Activated naive CD8-positive, alpha-beta T cell treated with anti-CD3 and anti-CD28 coated beads, Interleukin-2, amount 50 U/mL, for 24 hours (primary cell): ENCODE measurements around the gene STARD10.
"Not testable (repeated sequence)": the region's sequence is repeated elsewhere in the genome, so short reads cannot be mapped to it uniquely, and the experiment has no call there.

ENCODE experiments used
- ATAC-seq: fragments of 150-1000 bp; cut with Tn5 transposase; one replicate; pipeline ENCODE4 v1.10.0; 2021
- DNase-seq: peaks from one replicate; pipeline ENCODE4 v3.0.0; 2021
- H3K27ac Mint-ChIP-seq: one replicate; pipeline ENCODE4 v1.8.0; 2021; ENCODE audit warnings: mild to moderate bottlenecking, mixed read lengths
- H3K27me3 Mint-ChIP-seq: one replicate; pipeline ENCODE4 v1.8.0; 2021; ENCODE audit warnings: mixed read lengths
- H3K36me3 Mint-ChIP-seq: one replicate; pipeline ENCODE4 v1.8.0; 2021; ENCODE audit warnings: low read depth, mixed read lengths
- H3K4me1 Mint-ChIP-seq: one replicate; pipeline ENCODE4 v1.8.0; 2021; ENCODE audit warnings: mixed read lengths
- H3K4me3 Mint-ChIP-seq: one replicate; pipeline ENCODE4 v1.8.0; 2021; ENCODE audit warnings: mild to moderate bottlenecking, moderate library complexity, mixed read lengths
- H3K9me3 Mint-ChIP-seq: one replicate; pipeline ENCODE4 v1.8.0; 2021; ENCODE audit warnings: mixed read lengths

STARD10 gene

DNA sequence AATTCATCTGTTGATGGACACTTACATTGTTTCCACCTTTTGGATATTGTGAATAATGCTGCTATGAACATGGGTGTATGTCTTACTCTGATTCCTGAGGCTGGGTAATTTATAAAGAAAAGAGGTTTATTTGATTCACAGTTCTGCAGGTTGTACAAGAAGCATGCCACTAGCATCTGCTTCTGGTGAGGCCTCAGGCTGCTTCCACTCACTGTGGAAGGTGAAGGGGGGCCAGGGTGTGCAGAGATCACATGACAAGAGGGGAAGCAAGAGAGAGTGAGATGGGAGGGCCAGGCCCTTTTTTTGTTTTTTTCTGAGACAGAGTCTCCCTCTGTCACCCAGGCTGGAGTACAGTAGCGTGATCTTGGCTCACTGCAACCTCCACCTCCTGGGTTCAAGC, 12.5 kb upstream of the STARD10 start:
- ATAC-seq, H3K27me3 Mint-ChIP-seq, H3K4me3 Mint-ChIP-seq, H3K9me3 Mint-ChIP-seq, DNase-seq: not testable (repeated sequence)
- peak overlapping the region; percentile 18 for H3K27ac Mint-ChIP-seq
- peaks cover 27% of the 10 kb centered on the region for H3K36me3 Mint-ChIP-seq
- peaks cover 13% of the 10 kb centered on the region for H3K4me1 Mint-ChIP-seq

DNA sequence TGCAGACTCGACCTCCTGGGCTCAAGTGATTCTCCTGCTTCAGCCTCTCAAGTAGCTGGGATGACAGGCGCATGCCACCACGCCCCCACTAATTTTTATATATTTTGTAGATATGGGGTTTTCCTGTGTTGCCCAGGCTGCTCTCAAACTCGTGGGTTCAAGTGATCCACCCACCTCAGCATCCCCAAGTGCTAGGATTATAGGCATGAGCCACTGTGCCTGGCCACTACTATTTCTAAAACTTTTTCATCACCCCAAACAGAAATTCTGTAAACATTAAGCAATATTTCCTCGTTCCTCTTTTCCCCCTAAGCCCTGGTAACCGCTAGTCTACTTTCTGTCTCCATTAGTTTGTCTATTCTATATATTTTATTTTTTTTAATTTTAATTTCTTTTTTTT, 11.4 kb upstream of the STARD10 start:
- peaks cover 19% of the 10 kb centered on the region for H3K36me3 Mint-ChIP-seq
- H3K27me3 Mint-ChIP-seq, result no peaks in the 10 kb centered on the region
- ATAC-seq (no peak), DNase-seq (no peak)
- no peak overlapping the region for H3K4me3 Mint-ChIP-seq
- H3K4me1 Mint-ChIP-seq, result peaks cover 7% of the 10 kb centered on the region
- no peak overlapping the region for H3K27ac Mint-ChIP-seq
- no peaks in the 10 kb centered on the region for H3K9me3 Mint-ChIP-seq

DNA sequence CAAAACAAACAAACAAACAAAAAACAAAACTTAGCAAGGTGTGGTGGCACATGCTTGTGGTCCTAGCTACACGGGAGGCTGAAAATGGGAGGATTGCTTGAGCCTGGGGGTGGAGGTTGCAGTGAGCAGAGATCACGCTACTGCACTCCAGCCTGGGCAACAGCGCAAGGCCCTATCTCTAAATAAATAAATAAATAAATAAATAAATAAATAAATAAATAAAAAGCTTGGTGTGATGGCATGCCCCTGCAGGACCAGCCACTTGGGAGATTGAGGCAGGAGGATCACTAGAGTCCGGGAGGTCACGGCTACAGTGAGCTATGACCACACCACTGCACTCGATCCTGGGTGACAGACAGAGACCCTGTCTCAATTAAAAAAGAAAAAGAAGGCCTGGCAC, 9.0 kb upstream of the STARD10 start:
- Mint-ChIP-seq H3K27me3 (no peaks in the 10 kb centered on the region), H3K9me3 (no peaks in the 10 kb centered on the region), H3K4me3 (no peak overlapping the region), H3K36me3 (peaks cover 7% of the 10 kb centered on the region), H3K27ac (no peak overlapping the region), H3K4me1 (peaks cover 4% of the 10 kb centered on the region)
- no peak for DNase-seq
- ATAC-seq, result no peak

DNA sequence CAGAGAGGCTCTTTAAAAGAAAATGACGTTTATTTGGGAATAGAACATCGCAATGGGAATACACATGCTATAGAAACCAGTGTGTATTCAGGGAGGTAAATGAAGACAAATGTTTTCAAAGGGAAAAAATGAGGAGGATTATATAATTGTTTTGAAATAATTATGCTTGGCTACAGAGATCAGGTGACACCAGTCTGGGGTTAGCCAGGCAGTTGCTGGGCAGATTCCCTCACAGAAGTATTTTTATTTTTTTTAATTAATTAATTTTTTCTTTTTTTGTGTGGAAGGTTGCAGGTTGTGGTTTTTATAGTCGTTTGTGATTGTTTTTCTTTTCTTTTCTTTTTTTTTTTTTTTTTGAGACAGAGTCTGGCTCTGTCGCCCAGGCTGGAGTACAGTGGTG, 5.6 kb upstream of the STARD10 start:
- DNase-seq (no peak), ATAC-seq (no peak)
- Mint-ChIP-seq H3K36me3 (peaks cover 2% of the 10 kb centered on the region), H3K9me3 (no peaks in the 10 kb centered on the region), H3K27ac (no peak overlapping the region), H3K4me1 (peaks cover 4% of the 10 kb centered on the region), H3K27me3 (no peaks in the 10 kb centered on the region), H3K4me3 (no peak overlapping the region)

DNA sequence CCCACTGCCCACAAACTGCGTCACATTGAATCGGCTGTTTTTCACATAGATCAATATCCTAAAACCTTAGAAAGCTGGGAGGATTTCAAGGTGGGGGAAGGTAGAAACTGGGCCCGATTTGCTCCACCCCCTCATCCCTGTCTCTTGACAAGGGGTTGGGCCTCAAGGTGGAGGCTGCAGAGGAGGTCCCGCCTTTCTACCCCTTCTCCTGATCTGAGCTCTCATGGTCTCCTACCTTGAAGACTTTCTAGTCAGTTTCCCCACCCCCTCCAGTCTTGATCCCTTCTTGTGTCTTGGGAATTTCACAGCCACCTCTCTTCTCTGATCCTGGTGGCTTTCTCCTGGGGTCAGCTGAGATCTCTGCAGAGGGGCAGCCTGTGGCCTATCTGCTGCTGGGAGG, 4.5 kb upstream of the STARD10 start:
- H3K9me3 Mint-ChIP-seq, result no peaks in the 10 kb centered on the region
- no peak overlapping the region for H3K4me3 Mint-ChIP-seq
- no peak for ATAC-seq
- no peak overlapping the region for H3K27ac Mint-ChIP-seq
- no peaks in the 10 kb centered on the region for H3K27me3 Mint-ChIP-seq
- H3K4me1 Mint-ChIP-seq, result peaks cover 14% of the 10 kb centered on the region
- DNase-seq, result no peak
- peaks cover 2% of the 10 kb centered on the region for H3K36me3 Mint-ChIP-seq

DNA sequence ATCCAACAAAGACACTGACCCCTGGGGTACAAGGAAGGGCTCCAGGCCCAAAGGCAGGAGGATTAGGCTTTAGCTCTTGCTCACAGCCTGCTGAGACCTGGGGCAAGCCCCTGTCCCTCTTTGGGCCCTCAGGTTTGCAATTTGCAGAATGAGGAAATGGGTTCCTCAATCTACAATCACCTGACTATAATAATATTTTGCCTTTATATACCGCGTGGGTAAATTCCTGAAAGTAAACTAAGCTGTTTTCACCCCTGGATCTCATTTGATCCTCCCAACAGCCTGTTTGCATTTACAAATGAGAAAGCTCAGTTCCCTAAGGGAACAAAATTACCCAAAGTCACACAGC, 797 bp downstream of the STARD10 start:
- DNase-seq (no peak), ATAC-seq (no peak)
- Mint-ChIP-seq H3K9me3 (no peaks in the 10 kb centered on the region), H3K27ac (peak overlapping the region; percentile 100), H3K27me3 (no peaks in the 10 kb centered on the region), H3K4me1 (peaks cover 28% of the 10 kb centered on the region), H3K36me3 (no peaks in the 10 kb centered on the region), H3K4me3 (peak overlapping the region; percentile 98)

DNA sequence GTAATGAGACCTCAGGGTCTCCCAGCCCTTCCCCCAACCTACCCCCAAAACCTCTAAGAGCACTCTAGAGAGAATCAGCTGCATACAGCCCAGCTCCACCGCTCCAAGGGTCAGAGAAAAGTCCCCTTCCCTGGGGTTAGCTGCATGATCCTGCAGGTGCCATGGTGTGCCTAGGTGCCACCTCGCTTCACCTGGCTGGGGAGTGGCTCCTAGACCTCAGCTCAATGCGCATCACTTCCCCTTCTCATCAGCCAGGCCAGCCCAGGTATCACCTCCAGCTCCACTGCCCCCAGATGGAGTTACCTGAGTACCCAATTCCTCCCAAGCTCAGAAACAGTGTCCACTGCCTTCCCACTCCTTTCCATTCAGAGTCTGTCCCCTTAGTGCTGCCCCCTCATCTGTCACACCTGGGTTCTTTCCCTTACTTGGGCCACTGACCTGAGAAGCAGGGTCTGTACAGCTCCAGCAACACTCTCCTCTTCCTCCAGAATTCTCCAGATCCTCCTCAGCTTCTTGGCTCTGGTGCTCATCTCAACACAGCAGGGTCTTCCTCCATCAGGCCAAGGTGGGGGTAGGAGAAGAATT, 1.3 kb downstream of the STARD10 start:
- H3K4me1 Mint-ChIP-seq, result peaks cover 34% of the 10 kb centered on the region
- no peaks in the 10 kb centered on the region for H3K27me3 Mint-ChIP-seq
- DNase-seq (no peak), ATAC-seq (no peak)
- H3K9me3 Mint-ChIP-seq, result no peaks in the 10 kb centered on the region
- H3K36me3 Mint-ChIP-seq, result no peaks in the 10 kb centered on the region
- H3K4me3 Mint-ChIP-seq, result no peak overlapping the region
- H3K27ac Mint-ChIP-seq, result peak overlapping the region; percentile 100

DNA sequence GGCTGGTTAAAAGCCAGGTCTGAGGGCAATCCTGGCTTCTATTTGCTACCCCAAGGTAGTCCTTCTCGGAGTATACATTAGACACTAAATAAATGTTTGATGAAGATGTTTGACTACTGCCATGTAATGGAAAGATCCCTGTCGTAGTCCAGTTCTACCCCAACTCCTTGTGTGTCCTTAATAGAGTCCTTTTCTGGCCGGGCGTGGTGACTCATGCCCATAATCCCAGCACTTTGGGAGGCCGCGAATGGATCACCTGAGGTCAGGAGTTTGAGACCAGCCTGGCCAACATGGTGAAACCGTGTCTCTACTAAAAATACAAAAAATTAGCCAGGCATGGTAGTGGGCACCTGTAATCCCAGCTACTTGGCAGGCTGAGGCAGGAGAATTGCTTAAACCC, 2.6 kb downstream of the STARD10 start:
- H3K27me3 Mint-ChIP-seq, H3K9me3 Mint-ChIP-seq, ATAC-seq, H3K4me3 Mint-ChIP-seq, H3K36me3 Mint-ChIP-seq, DNase-seq, H3K27ac Mint-ChIP-seq: not testable (repeated sequence)
- H3K4me1 Mint-ChIP-seq, result peaks cover 42% of the 10 kb centered on the region

DNA sequence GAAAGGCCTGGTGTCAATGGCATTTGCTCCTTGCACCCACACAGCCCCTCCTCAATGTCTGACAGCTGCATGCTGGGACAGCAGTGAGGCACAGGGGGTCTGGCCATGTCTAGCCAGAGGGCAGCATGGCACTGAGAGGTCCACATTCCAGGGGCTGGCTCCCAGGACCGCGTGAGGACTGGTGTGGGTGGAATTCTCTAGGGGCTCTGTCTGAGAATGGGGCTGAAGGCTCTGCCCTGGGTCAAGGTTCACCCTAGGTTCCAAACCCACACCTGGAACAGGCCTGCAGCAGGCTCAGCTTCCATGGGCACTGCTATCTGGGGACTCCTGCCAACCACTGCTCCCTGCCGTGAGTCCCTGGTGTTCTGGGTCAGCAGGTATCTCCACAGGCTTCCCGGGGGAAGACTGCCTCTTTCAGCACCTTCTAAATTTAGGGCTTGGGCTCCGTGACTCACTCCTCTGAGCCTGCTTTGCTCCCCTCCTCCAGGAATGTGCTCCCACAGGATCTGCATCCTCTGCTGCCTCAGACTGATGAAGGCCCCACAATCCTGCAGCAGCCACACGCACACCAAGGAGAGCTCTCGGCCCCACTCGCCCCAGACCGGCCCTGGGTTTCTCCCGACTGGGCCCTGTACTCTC, 4.2 kb downstream of the STARD10 start:
- ATAC-seq, result no peak
- Mint-ChIP-seq H3K4me3 (no peak overlapping the region), H3K9me3 (no peaks in the 10 kb centered on the region), H3K27ac (no peak overlapping the region), H3K4me1 (peaks cover 39% of the 10 kb centered on the region), H3K36me3 (no peaks in the 10 kb centered on the region), H3K27me3 (peaks cover 1% of the 10 kb centered on the region)
- DNase-seq, result no peak

DNA sequence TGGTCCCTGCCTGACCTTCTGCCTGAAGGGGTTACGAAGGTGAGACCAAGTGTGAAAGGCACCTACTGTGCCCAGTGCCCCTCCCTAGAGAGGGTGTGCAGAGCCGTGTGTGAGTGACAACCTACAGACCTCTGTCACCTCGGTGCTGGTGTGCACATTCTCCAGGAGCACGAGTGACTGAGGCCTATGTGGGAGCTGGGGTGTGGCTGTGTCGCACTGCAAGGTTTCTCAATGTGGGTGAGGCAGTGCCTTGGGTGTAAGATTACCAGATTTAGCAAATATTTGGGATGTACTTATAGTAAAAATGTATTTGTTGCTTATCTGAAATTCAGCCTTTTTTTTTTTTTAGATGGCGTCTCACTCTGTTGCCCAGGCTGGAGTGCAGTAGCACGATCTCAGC, 5.6 kb downstream of the STARD10 start:
- ATAC-seq (no peak), DNase-seq (no peak)
- Mint-ChIP-seq H3K27ac (no peak overlapping the region), H3K4me1 (peaks cover 27% of the 10 kb centered on the region), H3K36me3 (no peaks in the 10 kb centered on the region), H3K4me3 (no peak overlapping the region), H3K9me3 (no peaks in the 10 kb centered on the region), H3K27me3 (peaks cover 1% of the 10 kb centered on the region)

DNA sequence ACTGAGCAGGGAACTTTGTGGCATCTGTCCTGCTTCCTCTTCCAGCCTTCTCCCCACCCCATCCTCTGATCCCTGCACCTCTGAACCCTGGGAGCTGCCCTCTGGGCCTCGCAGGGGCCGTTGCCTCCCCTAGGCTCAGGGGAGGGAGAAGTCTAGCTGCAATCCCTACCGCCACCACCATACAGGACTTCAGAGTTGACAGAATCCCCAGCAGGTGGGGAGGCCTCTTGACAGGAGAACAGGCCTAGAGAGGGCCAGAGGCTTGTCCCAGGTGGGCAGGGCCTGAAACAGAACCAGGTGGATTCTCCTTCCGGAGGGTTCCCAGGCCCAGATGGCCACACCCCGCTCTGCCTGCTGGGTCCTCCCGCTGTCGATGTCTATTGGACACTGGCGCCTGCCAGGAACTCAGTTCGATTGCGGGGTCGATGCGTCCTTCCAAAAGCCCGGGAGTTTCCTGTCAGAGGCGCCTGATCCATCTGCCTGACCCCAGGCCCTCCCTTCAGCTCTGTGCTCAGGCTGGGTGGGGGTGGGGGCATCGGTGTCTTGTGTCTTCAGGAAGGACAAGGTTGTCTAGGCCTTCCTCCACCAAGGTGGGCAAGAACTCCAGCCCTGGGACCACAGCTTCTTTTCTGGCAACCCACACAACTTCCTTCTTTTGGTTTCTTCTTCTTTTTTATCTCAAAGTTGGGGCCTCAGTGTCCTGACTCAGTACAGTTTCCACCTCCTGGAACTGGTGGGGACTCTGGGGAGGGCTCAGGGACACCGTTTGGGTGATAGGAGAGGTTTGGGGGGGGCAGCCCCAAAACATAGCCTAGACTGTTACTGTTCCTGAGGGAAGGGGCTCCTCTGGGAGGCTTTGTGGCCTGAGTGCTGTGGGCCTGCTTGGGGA, 6.4 kb downstream of the STARD10 start:
- Mint-ChIP-seq H3K9me3 (no peaks in the 10 kb centered on the region), H3K27ac (peak overlapping the region; percentile 68), H3K36me3 (no peaks in the 10 kb centered on the region), H3K4me1 (peaks cover 20% of the 10 kb centered on the region), H3K27me3 (peaks cover 1% of the 10 kb centered on the region), H3K4me3 (no peak overlapping the region)
- ATAC-seq, result peak; percentile 16
- DNase-seq, result no peak

DNA sequence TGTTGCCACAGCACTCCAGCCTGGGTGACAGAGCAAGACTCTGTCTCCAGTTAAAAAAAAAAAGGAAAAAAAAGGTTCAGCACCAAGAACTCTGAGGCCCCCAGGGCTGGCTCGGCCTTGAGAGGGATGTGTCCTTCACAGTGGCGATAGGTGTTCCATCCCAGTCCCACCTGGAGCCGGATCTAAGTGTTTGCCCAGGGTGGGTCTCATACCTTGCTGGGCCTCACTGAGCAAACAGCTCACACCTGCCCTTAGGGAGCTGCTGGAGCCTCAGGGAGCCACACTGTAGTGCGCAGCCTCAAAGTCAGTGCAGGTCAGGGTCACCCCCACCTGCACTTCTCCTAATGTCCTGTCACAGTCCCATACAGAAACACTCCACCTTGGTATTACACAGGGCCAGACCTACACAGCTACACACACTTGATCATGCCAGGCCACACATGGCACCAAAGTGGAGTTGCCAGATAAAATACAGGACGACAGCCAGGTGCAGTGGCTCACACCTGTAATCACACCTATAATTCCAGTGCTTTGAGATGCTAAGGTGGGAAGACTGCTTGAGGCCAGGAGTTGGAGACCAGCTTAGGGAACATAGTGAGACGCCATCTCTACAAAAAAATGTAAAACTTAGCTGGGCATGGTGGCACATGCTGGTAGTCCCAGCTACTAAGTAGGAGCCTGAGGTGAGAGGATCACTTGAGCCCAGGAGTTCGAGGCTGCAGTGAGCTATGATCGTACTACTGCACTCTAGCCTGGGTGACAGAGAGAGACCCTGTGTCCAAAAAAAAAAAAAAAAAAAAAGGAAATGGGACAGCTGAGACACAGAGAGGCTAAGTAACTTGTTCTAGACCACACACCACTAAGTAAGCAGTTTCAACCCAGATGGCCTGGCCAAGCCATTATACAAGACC, 7.3 kb downstream of the STARD10 start:
- H3K27me3 Mint-ChIP-seq, result peaks cover 5% of the 10 kb centered on the region
- no peaks in the 10 kb centered on the region for H3K36me3 Mint-ChIP-seq
- H3K9me3 Mint-ChIP-seq, result no peaks in the 10 kb centered on the region
- no peak for ATAC-seq
- no peak for DNase-seq
- no peak overlapping the region for H3K27ac Mint-ChIP-seq
- H3K4me3 Mint-ChIP-seq, result no peak overlapping the region
- H3K4me1 Mint-ChIP-seq, result peaks cover 23% of the 10 kb centered on the region

DNA sequence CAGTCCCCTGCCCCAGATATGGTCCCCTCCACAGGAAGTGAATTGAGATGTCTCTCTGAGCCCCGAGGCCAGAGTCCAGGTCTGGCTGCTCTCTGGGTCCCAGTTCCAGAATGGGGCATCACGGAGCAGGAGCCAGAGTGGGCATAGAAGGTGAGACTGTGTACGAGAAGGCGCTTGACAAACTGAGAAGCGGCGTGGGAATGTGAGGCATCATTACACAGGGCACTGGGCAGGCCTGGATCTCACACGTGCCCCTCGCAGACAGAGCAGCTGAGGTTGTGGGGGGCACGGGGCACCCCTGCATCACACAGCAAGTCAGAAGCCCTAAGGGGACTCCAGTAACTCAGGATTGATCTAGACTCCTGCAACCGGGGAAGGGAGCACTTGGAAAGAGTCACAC, 9.2 kb downstream of the STARD10 start:
- Mint-ChIP-seq H3K9me3 (no peaks in the 10 kb centered on the region), H3K4me3 (no peak overlapping the region), H3K27me3 (peaks cover 5% of the 10 kb centered on the region), H3K36me3 (no peaks in the 10 kb centered on the region), H3K27ac (no peak overlapping the region), H3K4me1 (peaks cover 24% of the 10 kb centered on the region)
- DNase-seq (no peak), ATAC-seq (no peak)

DNA sequence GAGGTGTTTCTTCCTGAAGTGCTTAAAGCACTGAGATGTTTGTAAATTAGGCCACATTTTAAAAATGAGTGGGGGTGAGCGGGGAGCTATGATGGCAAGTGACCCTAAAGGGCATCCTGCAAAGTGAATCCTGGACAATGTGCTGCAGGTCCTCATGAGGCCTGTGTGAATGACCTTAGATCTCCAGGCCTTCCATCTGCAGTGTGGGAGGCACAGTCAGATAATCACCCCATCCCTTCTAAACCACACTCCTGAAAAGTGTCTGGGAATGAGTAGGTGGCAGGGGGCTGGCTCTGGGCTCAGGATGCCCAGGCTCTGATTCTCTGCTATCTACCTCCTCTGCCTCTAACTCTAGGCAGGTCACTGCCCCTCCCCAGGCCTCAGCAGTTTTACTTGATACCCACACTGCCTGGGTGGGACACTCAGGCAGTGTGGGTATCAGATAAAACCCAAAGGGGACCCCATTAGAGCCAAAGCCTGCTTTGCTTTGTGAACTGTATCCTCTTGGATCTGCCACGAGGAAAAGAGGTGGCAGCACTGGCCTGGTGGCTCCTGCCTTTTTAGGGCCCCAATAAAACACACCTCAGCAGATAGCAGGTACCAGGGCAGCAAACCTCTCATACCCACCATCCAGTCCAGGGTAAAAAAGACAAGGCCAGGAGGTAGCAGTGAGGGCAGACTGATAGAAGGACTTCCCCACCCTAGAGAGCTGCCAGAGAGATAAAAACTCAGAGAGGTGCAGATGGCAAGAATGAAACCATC, 10.5 kb downstream of the STARD10 start:
- DNase-seq, result no peak
- no peak overlapping the region for H3K4me3 Mint-ChIP-seq
- H3K4me1 Mint-ChIP-seq, result peaks cover 27% of the 10 kb centered on the region
- H3K27me3 Mint-ChIP-seq, result peaks cover 5% of the 10 kb centered on the region
- no peaks in the 10 kb centered on the region for H3K36me3 Mint-ChIP-seq
- no peak for ATAC-seq
- no peaks in the 10 kb centered on the region for H3K9me3 Mint-ChIP-seq
- H3K27ac Mint-ChIP-seq, result no peak overlapping the region
